Psoas muscle (tissue), 8 donors: ENCODE data around the gene SOX13. TPM values are rescaled to one million over a fixed set of nuclear protein-coding genes. Genes with fewer than 3 reads are reported as not detected.

Experiments used
- ATAC-seq, 4 donors: fragments of 200-7000 bp; cut with Tn5 transposase; one replicate each; pipeline ENCODE4 v1.9.1; 2020; ENCODE audit warnings: moderate library complexity in 3 of 4, mild to moderate bottlenecking in 2 of 4
- DNase-seq, 2 donors: peaks; one replicate each; pipeline ENCODE4 v3.0.0-alpha.2; 2020
- H3K27ac ChIP-seq: fragments of 200-600 bp; one replicate; pipeline ENCODE4 v1.8.0; 2022
- H3K27me3 ChIP-seq, 3 donors: fragments of 200-600 bp in 1 of 3; one replicate each; pipeline versions ENCODE4 v1.6.1 to v1.8.0; 2013 to 2022; ENCODE audit warnings: low read length in 2 of 3, mild to moderate bottlenecking in 2 of 3, moderate library complexity in 1 of 3; ENCODE audit not compliant: insufficient read depth in 3 of 3
- H3K36me3 ChIP-seq, 2 donors: fragments of 200-600 bp in 1 of 2; one replicate each; pipeline versions ENCODE4 v1.6.1 to v1.8.0; 2013 to 2022; ENCODE audit warnings: low read depth in 1 of 2, mild to moderate bottlenecking in 1 of 2, moderate library complexity in 1 of 2; ENCODE audit not compliant: insufficient read depth in 1 of 2
- H3K4me1 ChIP-seq: fragments of 200-600 bp; one replicate; pipeline ENCODE4 v1.8.0; 2022
- H3K4me3 ChIP-seq: fragments of 200-600 bp; one replicate; pipeline ENCODE4 v1.8.0; 2022; ENCODE audit warnings: mild to moderate bottlenecking
- H3K9me3 ChIP-seq: fragments of 200-600 bp; one replicate; pipeline ENCODE4 v1.8.0; 2022
- WGBS, 3 donors: extraction: QIAGEN DNeasy Blood & Tissue Kit; methylation state at CpG; one replicate each; pipeline versions ENCODE4 v1.1.6 to v1.1.7; 2013; 5-methylcytosine and 5-hydroxymethylcytosine counted together
- intact Hi-C, 2 donors: fragments of 100-400 bp; cut with DNase I; formaldehyde crosslinking; loops; one replicate each; pipeline versions ENCODE4 v1.11.0 to v1.14.2; 2022
- polyA plus RNA-seq, 3 donors: library from polyadenylated mRNA; stranded (reverse); fragments of 200-250 nt; gene quantifications; one replicate each; pipeline ENCODE4 v1.2.3, GENCODE V29; 2013
- total RNA-seq, 4 donors: library from RNA; stranded (reverse); fragmentation: NEBNext Ultra II Directional in 2 of 4; extraction: Animal tissue kit (Norgen Biotek cat#: 25700) in 2 of 4; gene quantifications; one replicate each; pipeline versions ENCODE4 v1.2.1 to v1.2.4, GENCODE V29; 2021 to 2023
- TF ChIP-seq, protein P1 (sequence below): fragments of 200-600 bp; IDR thresholded peaks from one replicate; pipeline ENCODE4 v1.8.0; 2022; ENCODE audit warnings: antibody characterized with exemption
- donor health status: healthy with polysubstance abuse.
- donor health status: DM: no; HTN: no; CAD: no; lungs with moderate emphysema.
- donor health status: Bipolar disorder and iron deficiency.
- donor health status: healthy.
- donor health status: DM: yes; HTN: yes; CAD: no.
- donor health status: DM: no; HTN: no; CAD: no.
- donor health status: DM: no; HTN: no; CAD: no.
- donor health status: DM: yes; HTN: yes; CAD: no.

Gene SOX13
- total and polyA plus RNA-seq, 7 donors, result 5.2 to 19.6 (median 9.4) TPM

DNA sequence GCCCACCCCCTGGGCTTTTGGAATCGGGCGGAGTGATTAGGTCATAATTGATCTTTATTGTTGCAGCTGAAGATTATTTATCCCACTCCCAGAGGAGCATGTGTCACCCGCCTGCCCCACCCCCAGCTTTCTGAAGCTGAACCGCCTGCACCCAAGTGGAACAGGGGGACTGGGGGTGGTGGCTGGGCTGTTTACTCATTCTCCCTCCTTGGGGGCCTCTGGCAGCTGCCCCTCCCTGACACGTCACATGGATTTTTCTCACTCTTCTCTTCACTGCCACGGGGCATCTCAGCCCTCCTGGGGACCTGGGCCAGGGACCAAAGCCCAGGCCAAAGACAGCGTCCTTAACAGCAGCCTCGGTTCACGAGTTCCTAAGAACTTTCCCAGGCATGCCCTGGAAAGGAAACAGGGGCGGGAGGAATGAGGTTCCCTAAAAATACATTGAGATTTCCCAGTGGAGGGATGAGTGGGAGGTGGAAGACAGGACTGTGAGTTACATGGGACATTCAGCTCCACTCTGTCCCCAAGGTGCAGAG lies 31.6 kb upstream of the SOX13 start:
- Histone ChIP-seq H3K4me1 (no peaks in the 10 kb centered on the region), H3K27ac (peak overlapping the region; percentile 49), H3K4me3 (no peak overlapping the region), H3K27me3 (no peaks in the 10 kb centered on the region), H3K36me3 (no peaks in the 10 kb centered on the region), H3K9me3 (no peaks in the 10 kb centered on the region)
- intact Hi-C loops, result no loop called here
- TF ChIP-seq, protein P1, sequence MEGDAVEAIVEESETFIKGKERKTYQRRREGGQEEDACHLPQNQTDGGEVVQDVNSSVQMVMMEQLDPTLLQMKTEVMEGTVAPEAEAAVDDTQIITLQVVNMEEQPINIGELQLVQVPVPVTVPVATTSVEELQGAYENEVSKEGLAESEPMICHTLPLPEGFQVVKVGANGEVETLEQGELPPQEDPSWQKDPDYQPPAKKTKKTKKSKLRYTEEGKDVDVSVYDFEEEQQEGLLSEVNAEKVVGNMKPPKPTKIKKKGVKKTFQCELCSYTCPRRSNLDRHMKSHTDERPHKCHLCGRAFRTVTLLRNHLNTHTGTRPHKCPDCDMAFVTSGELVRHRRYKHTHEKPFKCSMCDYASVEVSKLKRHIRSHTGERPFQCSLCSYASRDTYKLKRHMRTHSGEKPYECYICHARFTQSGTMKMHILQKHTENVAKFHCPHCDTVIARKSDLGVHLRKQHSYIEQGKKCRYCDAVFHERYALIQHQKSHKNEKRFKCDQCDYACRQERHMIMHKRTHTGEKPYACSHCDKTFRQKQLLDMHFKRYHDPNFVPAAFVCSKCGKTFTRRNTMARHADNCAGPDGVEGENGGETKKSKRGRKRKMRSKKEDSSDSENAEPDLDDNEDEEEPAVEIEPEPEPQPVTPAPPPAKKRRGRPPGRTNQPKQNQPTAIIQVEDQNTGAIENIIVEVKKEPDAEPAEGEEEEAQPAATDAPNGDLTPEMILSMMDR, result no peak
- DNase-seq (peak; percentile 55 to 84), ATAC-seq (peak in 3 of 4 donors; percentile 27 to 75 (median 50))
- 28 to 38% (median 32%) methylated on average over 10 of the region's 10 CpGs for WGBS, 3 donors

DNA sequence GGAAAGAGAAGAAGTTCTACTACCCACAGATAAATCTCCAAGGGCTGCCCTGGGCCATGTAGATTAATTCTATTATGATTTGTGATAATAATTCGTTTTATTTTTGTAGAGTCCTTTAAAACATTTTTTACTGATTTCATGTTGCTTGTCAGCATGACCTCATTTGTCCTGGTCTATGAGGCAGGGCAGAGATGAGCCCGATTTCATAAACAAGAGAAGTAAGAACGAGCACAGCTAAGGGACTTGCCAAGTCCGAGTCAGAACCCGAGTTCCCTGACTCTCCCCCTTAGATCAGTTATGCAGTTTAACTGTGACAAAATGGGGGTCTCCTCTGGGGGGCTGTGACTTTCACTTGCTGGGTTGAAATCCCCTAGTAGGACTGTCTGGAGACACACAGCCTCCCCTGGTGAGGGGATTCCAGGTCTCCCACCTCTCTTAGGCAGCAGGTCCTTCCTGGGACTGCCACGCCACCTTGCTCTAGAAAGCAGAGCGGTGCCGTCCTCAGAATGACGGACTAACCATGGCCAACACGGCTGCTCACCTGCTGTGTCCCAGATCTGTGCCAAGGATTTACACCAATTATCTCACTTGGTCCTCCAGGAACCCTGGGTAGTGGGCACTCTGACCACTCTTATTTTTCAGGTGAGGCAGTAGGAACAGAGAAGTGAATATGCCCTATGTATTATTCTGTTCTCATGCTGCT lies 31.0 kb upstream of the SOX13 start:
- DNase-seq (peak in 1 of 2 donors; percentile 33), ATAC-seq (peak in 3 of 4 donors; percentile 35 to 77 (median 46))
- Histone ChIP-seq H3K9me3 (no peaks in the 10 kb centered on the region), H3K36me3 (no peaks in the 10 kb centered on the region), H3K27me3 (no peaks in the 10 kb centered on the region), H3K4me3 (no peak overlapping the region), H3K27ac (peak overlapping the region; percentile 63), H3K4me1 (no peaks in the 10 kb centered on the region)
- TF ChIP-seq, protein P1, result no peak
- intact Hi-C loops, result no loop called here
- WGBS, 3 donors, result 40 to 52% (median 44%) methylated on average over 10 of the region's 10 CpGs

DNA sequence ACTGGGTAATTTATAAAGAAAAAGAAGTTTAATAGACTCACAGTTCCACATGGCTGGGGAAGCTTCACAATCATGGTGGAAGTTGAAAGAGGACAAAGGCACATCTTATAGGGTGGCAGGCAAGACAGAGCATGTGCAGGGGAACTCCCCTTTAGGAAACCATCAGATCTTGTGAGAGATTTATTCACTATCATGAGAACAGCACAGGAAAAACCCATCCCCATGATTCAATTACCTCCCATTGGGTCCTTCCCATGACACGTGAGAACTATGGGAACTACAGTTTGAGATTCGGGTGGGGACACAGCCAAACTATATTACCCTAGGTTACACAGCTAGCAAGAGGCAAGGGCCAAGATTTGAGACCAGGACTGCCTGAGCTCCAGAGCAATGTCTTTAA lies 30.4 kb upstream of the SOX13 start:
- intact Hi-C loops, result no loop called here
- no peaks in the 10 kb centered on the region for H3K9me3 ChIP-seq

DNA sequence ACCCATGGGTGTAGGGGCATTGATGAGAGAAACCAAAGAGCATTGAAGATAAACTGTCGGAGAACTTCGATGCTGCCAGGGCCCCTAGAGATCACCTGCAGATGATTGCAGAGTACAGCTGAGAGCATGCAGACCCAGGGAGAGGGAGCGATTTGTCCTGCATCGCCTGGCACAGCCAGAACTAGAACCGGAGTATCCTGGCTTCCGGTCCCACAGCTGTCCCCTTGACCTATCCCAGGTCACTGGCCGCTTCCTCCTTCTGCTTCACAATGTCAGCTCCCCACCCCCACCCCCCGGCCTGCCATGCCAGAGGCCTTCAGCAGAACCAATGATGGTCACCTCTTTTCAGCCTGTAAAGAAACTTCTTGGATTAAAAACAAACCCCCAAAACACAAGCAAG lies 29.2 kb upstream of the SOX13 start:
- TF ChIP-seq, protein P1, result no peak
- Histone ChIP-seq H3K4me3 (no peak overlapping the region), H3K27ac (no peak overlapping the region), H3K4me1 (no peaks in the 10 kb centered on the region), H3K36me3 (no peaks in the 10 kb centered on the region), H3K9me3 (no peaks in the 10 kb centered on the region), H3K27me3 (no peaks in the 10 kb centered on the region)
- DNase-seq, result peak in 1 of 2 donors; percentile 58
- WGBS, 3 donors, result 49 to 57% (median 52%) methylated on average over 8 of the region's 8 CpGs
- ATAC-seq, result no peak
- intact Hi-C loops, result no loop called here

More for the DNA sequence above, 30.4 kb upstream of the SOX13 start:
- DNase-seq (no peak), ATAC-seq (no peak)
- Histone ChIP-seq H3K4me1 (no peaks in the 10 kb centered on the region), H3K36me3 (no peaks in the 10 kb centered on the region), H3K27ac (peak overlapping the region; percentile 63), H3K4me3 (no peak overlapping the region), H3K27me3 (no peaks in the 10 kb centered on the region)
- TF ChIP-seq, protein P1, result no peak
- WGBS, 3 donors, result 72 to 83% (median 82%) methylated on average over 2 of the region's 2 CpGs
